Hematopoietic multipotent progenitor cell treated with erythropoietin and hydrocortisone succinate and interleukin-3 and kit ligand, for 15 days (in vitro differentiated cells): Measurements from ENCODE around the gene LRRC8B.
"Not testable (repeated sequence)": the region's sequence is repeated elsewhere in the genome, so short reads cannot be mapped to it uniquely, and the experiment has no call there.

Source experiments
- DNase-seq: peaks from one replicate; pipeline ENCODE4 v3.0.0-alpha.2; 2015; ENCODE audit warnings: low spot score

The LRRC8B gene

GRCh38 chr1:89608319-89608983 is 83.8 kb downstream of the LRRC8B start:
- no peak for DNase-seq

- no peak for DNase-seq
Measured at GRCh38 chr1:89608984-89609725, 84.5 kb downstream of the LRRC8B start.

GRCh38 chr1:89609781-89610456 is 85.3 kb downstream of the LRRC8B start:
- no peak for DNase-seq

GRCh38 chr1:89610457-89611011 is 85.9 kb downstream of the LRRC8B start:
- no peak for DNase-seq

- no peak for DNase-seq
Measured at GRCh38 chr1:89611721-89612120, 87.1 kb downstream of the LRRC8B start.

- DNase-seq = no peak
Measured at GRCh38 chr1:89613928-89614327, 89.3 kb downstream of the LRRC8B start.

- DNase-seq = peak; percentile 27
Measured at GRCh38 chr1:89615676-89616598, 91.3 kb downstream of the LRRC8B start.

- no peak for DNase-seq
Measured at GRCh38 chr1:89616844-89617627, 92.4 kb downstream of the LRRC8B start.

- no peak for DNase-seq
Measured at GRCh38 chr1:89620664-89621063, 96.0 kb downstream of the LRRC8B start.

- DNase-seq = no peak
Measured at GRCh38 chr1:89622895-89623294, 98.3 kb downstream of the LRRC8B start.

- no peak for DNase-seq
Measured at GRCh38 chr1:89624314-89624713, 99.7 kb downstream of the LRRC8B start.

GRCh38 chr1:89624715-89625323 is 100.2 kb downstream of the LRRC8B start:
- no peak for DNase-seq

GRCh38 chr1:89627596-89627962 is 103.0 kb downstream of the LRRC8B start:
- no peak for DNase-seq

- no peak for DNase-seq
Measured at GRCh38 chr1:89629146-89629545, 104.5 kb downstream of the LRRC8B start.

- DNase-seq = not testable (repeated sequence)
Measured at GRCh38 chr1:89629600-89629999, 105.0 kb downstream of the LRRC8B start.

- DNase-seq = no peak
Measured at GRCh38 chr1:89630048-89630447, 105.4 kb downstream of the LRRC8B start.

GRCh38 chr1:89631816-89632656 is 107.4 kb downstream of the LRRC8B start:
- DNase-seq = peak; percentile 19

GRCh38 chr1:89632657-89633247 is 108.1 kb downstream of the LRRC8B start, which contains the start of gene LRRC8C:
LRRC8C (plus strand) TSS chr1:89633120; CDS start chr1:89686474, 53,354 bp downstream.
- DNase-seq = peak; percentile 66

GRCh38 chr1:89633248-89633799 is 108.7 kb downstream of the LRRC8B start:
- DNase-seq = peak; percentile 43
